Activated CD8-positive, alpha-beta T cell treated with anti-CD3 and anti-CD28 coated beads for 36 hours (primary cell): ENCODE results near the gene SFRP2. TPM values are rescaled to one million over a fixed set of nuclear protein-coding genes. Genes with fewer than 3 reads are reported as not detected.

Experiments used
- ATAC-seq: fragments of 200-7000 bp; cut with Tn5 transposase; one replicate; pipeline ENCODE4 v1.10.0; 2021; ENCODE audit warnings: mild to moderate bottlenecking, moderate library complexity
- CTCF ChIA-PET: fragments of 350-600 bp; sonication (Branson Sonifier 250); formaldehyde crosslinking; loops from one replicate; lab custom pipeline; 2021; ENCODE audit warnings: antibody characterized with exemption; lab: Charles Lee
- POLR2A ChIA-PET: fragments of 350-600 bp; sonication (Branson Sonifier 250); formaldehyde crosslinking; loops from one replicate; lab custom pipeline; 2021; ENCODE audit warnings: antibody characterized with exemption; lab: Charles Lee
- DNase-seq: peaks from one replicate; pipeline ENCODE4 v3.0.0-alpha.2; 2020
- H3K27ac Mint-ChIP-seq: one replicate; pipeline ENCODE4 v1.8.0; 2021; ENCODE audit warnings: mild to moderate bottlenecking, mixed read lengths
- H3K27me3 Mint-ChIP-seq: one replicate; pipeline ENCODE4 v1.8.0; 2021; ENCODE audit warnings: mixed read lengths
- H3K36me3 Mint-ChIP-seq: one replicate; pipeline ENCODE4 v1.8.0; 2021; ENCODE audit warnings: low read depth, mixed read lengths
- H3K4me1 Mint-ChIP-seq: one replicate; pipeline ENCODE4 v1.8.0; 2021; ENCODE audit warnings: low read depth, mixed read lengths
- H3K4me3 Mint-ChIP-seq: one replicate; pipeline ENCODE4 v1.8.0; 2021; ENCODE audit warnings: mild to moderate bottlenecking, moderate library complexity, mixed read lengths
- H3K9me3 Mint-ChIP-seq: one replicate; pipeline ENCODE4 v1.8.0; 2021; ENCODE audit warnings: mixed read lengths
- CTCF ChIP-seq: fragments of 200-600 bp; IDR thresholded peaks from one replicate; pipeline ENCODE4 v1.8.0; 2022; ENCODE audit warnings: antibody characterized with exemption, mild to moderate bottlenecking
- intact Hi-C: fragments of 100-400 bp; cut with micrococcal nuclease; formaldehyde crosslinking; loops from one replicate; pipeline ENCODE4 v1.10.0; 2022
- total RNA-seq, 2 experiments: library from RNA; stranded (reverse); gene quantifications; one replicate each; pipeline ENCODE4 v1.2.3, GENCODE V29; 2021

The SFRP2 gene
- total RNA-seq, 2 experiments from 2014 or later = not detected

- no peak overlapping the region for H3K27ac Mint-ChIP-seq
- DNase-seq = no peak
- intact Hi-C loops = no loop called here
- ChIA-PET CTCF (no interaction called here), POLR2A (no interaction called here)
- ATAC-seq = no peak
- H3K36me3 Mint-ChIP-seq = no peaks in the 10 kb centered on the region
- H3K9me3 Mint-ChIP-seq = peaks cover 4% of the 10 kb centered on the region
- peaks cover 7% of the 10 kb centered on the region for H3K4me1 Mint-ChIP-seq
- H3K27me3 Mint-ChIP-seq = peaks cover 19% of the 10 kb centered on the region
- H3K4me3 Mint-ChIP-seq = no peak overlapping the region
- no peak for TF ChIP-seq CTCF
Observed at GRCh38 chr4:153771046-153771445, 17.8 kb downstream of the SFRP2 start.

- no peak for DNase-seq
- no peak overlapping the region for H3K4me3 Mint-ChIP-seq
- no peaks in the 10 kb centered on the region for H3K36me3 Mint-ChIP-seq
- CTCF ChIA-PET = no interaction called here
- H3K4me1 Mint-ChIP-seq = peaks cover 6% of the 10 kb centered on the region
- H3K27ac Mint-ChIP-seq = no peak overlapping the region
- intact Hi-C loops = no loop called here
- TF ChIP-seq CTCF = no peak
- POLR2A ChIA-PET = no interaction called here
- no peak for ATAC-seq
- peaks cover 14% of the 10 kb centered on the region for H3K27me3 Mint-ChIP-seq
- H3K9me3 Mint-ChIP-seq = peaks cover 6% of the 10 kb centered on the region
Observed at GRCh38 chr4:153766758-153767157, 22.1 kb downstream of the SFRP2 start.

- Mint-ChIP-seq H3K27ac (no peak overlapping the region), H3K4me1 (peaks cover 2% of the 10 kb centered on the region), H3K9me3 (peaks cover 4% of the 10 kb centered on the region), H3K27me3 (peaks cover 13% of the 10 kb centered on the region), H3K36me3 (no peaks in the 10 kb centered on the region), H3K4me3 (no peak overlapping the region)
- ChIA-PET POLR2A (no interaction called here), CTCF (interaction anchor here (2.4 kb wide), 1 partner anchor 15 kb away, joined by 9 read pairs; no protein-coding TSS in a partner anchor)
- ATAC-seq (no peak), DNase-seq (no peak)
- intact Hi-C loops = no loop called here
- no peak for TF ChIP-seq CTCF
Observed at GRCh38 chr4:153765894-153766293, 23.0 kb downstream of the SFRP2 start.

- POLR2A ChIA-PET = no interaction called here
- Mint-ChIP-seq H3K36me3 (no peaks in the 10 kb centered on the region), H3K27ac (no peak overlapping the region), H3K4me1 (no peaks in the 10 kb centered on the region), H3K27me3 (peaks cover 15% of the 10 kb centered on the region), H3K4me3 (no peak overlapping the region), H3K9me3 (peaks cover 3% of the 10 kb centered on the region)
- CTCF ChIA-PET = interaction anchor here (1.1 to 2.4 kb wide), 8 partner anchors 14 to 421 kb away, joined by 3 to 15 read pairs (median 4); no protein-coding TSS in a partner anchor
- TF ChIP-seq CTCF = no peak
- DNase-seq = no peak
- intact Hi-C loops = no loop called here
- no peak for ATAC-seq
Observed at GRCh38 chr4:153764601-153765368, 24.1 kb downstream of the SFRP2 start.

GRCh38 chr4:153763404-153763803 is 25.5 kb downstream of the SFRP2 start:
- Mint-ChIP-seq H3K9me3 (peaks cover 3% of the 10 kb centered on the region), H3K4me3 (no peak overlapping the region), H3K4me1 (no peaks in the 10 kb centered on the region), H3K27ac (no peak overlapping the region), H3K27me3 (peaks cover 23% of the 10 kb centered on the region), H3K36me3 (no peaks in the 10 kb centered on the region)
- no peak for TF ChIP-seq CTCF
- DNase-seq (peak; percentile 39), ATAC-seq (no peak)
- ChIA-PET CTCF (interaction anchor here (1.1 to 2.4 kb wide), 5 partner anchors 13 to 114 kb away, joined by 3 to 15 read pairs (median 6); no protein-coding TSS in a partner anchor), POLR2A (no interaction called here)
- intact Hi-C loops = no loop called here
